AG10803 (cell line): ENCODE measurements around the gene TCF7L1.
"Not testable (repeated sequence)": the region's sequence is repeated elsewhere in the genome, so short reads cannot be mapped to it uniquely, and the experiment has no call there.

Source experiments
- DNase-seq: peaks from one replicate; pipeline ENCODE4 v3.0.0; 2010; ENCODE audit warnings: low read depth
- H3K4me3 ChIP-seq: 2 replicates; pipeline ENCODE4 v1.5.1; 2011; ENCODE audit warnings: mild to moderate bottlenecking, low read length, control low read depth
- TF ChIP-seq, protein P1 (sequence below): conservative IDR thresholded peaks from 2 replicates; pipeline ENCODE4 v1.5.1; 2011; ENCODE audit warnings: mild to moderate bottlenecking, low read length, control low read depth, inconsistent platforms

The TCF7L1 gene

GRCh38 chr2:85143463-85144082 lies 10.4 kb downstream of the TCF7L1 start:
- DNase-seq = no peak
- TF ChIP-seq, protein P1, sequence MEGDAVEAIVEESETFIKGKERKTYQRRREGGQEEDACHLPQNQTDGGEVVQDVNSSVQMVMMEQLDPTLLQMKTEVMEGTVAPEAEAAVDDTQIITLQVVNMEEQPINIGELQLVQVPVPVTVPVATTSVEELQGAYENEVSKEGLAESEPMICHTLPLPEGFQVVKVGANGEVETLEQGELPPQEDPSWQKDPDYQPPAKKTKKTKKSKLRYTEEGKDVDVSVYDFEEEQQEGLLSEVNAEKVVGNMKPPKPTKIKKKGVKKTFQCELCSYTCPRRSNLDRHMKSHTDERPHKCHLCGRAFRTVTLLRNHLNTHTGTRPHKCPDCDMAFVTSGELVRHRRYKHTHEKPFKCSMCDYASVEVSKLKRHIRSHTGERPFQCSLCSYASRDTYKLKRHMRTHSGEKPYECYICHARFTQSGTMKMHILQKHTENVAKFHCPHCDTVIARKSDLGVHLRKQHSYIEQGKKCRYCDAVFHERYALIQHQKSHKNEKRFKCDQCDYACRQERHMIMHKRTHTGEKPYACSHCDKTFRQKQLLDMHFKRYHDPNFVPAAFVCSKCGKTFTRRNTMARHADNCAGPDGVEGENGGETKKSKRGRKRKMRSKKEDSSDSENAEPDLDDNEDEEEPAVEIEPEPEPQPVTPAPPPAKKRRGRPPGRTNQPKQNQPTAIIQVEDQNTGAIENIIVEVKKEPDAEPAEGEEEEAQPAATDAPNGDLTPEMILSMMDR = no peak
- no peak overlapping the region for H3K4me3 ChIP-seq

DNA sequence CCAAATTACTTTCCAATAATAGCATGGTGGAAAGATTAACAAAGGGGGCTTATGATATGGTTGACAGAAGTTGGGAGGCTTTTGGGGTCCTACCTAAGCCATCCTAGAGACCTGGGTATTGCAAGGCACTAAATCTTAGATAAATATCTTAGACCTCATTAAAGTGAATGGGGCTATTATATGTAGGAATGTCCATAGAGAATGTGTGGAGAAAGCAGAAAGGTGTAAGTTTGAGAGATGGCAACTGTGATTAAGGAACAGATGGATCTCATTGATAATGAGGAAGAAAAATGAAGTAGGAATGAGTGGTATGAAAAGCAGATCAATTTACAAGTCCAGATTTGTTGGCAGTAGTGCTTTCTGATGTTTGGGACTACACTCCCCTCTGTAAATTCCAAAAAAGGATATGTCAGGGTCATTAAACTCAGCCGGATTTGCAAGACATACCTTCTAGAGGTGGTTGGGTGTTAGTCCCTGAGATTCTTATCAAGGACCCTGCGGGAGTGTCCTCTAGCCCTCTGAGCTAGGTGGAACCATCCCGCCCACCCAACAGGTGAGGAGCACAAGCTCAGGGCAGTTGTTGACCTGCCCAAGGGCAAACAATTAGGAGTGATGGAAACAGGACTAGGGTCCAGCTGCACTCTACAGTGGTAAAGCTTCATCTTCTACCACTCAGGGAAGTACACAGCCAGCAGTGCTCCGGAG lies 12.1 kb downstream of the TCF7L1 start:
- TF ChIP-seq, protein P1 = no peak
- peak; percentile 13 for DNase-seq
- no peak overlapping the region for H3K4me3 ChIP-seq

GRCh38 chr2:85148190-85148589 lies 15.0 kb downstream of the TCF7L1 start:
- H3K4me3 ChIP-seq = no peak overlapping the region
- TF ChIP-seq, protein P1 = no peak
- no peak for DNase-seq

- TF ChIP-seq, protein P1 = no peak
- H3K4me3 ChIP-seq = no peak overlapping the region
- no peak for DNase-seq
Measured at GRCh38 chr2:85151026-85151425, 17.8 kb downstream of the TCF7L1 start.

GRCh38 chr2:85152895-85153294 lies 19.7 kb downstream of the TCF7L1 start:
- H3K4me3 ChIP-seq = no peak overlapping the region
- TF ChIP-seq, protein P1 = no peak
- no peak for DNase-seq

DNA sequence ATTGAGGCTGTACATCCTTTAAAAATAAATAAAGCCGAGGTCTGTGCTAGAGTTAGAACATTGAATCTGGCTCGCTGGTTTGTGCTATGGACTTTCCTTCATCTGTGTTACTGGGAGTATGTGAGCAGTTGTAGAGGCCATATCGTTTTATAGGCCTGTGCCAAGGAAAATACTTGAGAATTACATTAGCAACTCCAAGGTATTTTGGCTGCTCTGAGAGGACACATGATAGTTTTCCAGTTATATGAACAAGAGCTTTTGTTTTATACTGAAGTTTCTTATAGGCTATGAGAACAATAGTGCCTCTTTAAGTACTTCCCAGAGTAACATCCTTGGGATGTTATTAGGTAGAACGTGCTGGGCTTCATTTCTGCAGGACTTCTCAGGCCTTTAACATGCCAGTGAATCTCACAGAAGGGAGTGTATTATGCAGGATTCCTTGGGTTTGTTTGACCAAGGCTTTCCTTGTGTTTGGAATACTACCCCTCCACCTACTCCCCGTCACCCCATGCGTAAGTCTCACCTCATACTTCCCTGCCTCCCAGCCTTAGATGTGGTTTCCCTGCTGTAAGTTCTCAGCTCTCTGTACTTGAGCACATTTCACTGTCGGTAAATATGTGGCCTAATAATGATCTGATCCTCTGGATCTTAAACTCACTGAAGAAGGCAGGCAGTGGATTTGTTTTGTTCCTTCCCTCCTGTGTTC lies 21.0 kb downstream of the TCF7L1 start:
- TF ChIP-seq, protein P1 = no peak
- H3K4me3 ChIP-seq = no peak overlapping the region
- DNase-seq = no peak

GRCh38 chr2:85155082-85155481 lies 21.9 kb downstream of the TCF7L1 start:
- not testable (repeated sequence) for H3K4me3 ChIP-seq, DNase-seq
